Rectal smooth muscle tissue (tissue), 1 donor: ENCODE data around the gene GSTM5.

Experiments
- H3K27ac ChIP-seq: one replicate; pipeline ENCODE4 v1.7.0; 2013; ENCODE audit warnings: low read depth, low read length, inconsistent platforms
- H3K27me3 ChIP-seq: one replicate; pipeline ENCODE4 v1.7.0; 2013; ENCODE audit warnings: low read length; ENCODE audit not compliant: control insufficient read depth, insufficient read depth
- H3K36me3 ChIP-seq: one replicate; pipeline ENCODE4 v1.7.0; 2013; ENCODE audit warnings: low read length; ENCODE audit not compliant: control insufficient read depth, insufficient read depth
- H3K4me1 ChIP-seq: one replicate; pipeline ENCODE4 v1.7.0; 2013; ENCODE audit warnings: low read length; ENCODE audit not compliant: control insufficient read depth, insufficient read depth
- H3K4me3 ChIP-seq: one replicate; pipeline ENCODE4 v1.7.0; 2013; ENCODE audit warnings: low read length
- H3K9ac ChIP-seq: one replicate; pipeline ENCODE4 v1.7.0; 2013; ENCODE audit warnings: low read length

GSTM5 gene

GRCh38 chr1:109722908-109723691, 11.0 kb downstream of the GSTM5 start:
- H3K36me3 ChIP-seq, result no peaks in the 10 kb centered on the region
- H3K4me1 ChIP-seq, result peaks cover 2% of the 10 kb centered on the region
- no peak overlapping the region for H3K27ac ChIP-seq
- H3K9ac ChIP-seq, result no peak overlapping the region
- H3K4me3 ChIP-seq, result no peak overlapping the region
- H3K27me3 ChIP-seq, result no peaks in the 10 kb centered on the region

- Histone ChIP-seq H3K27me3 (no peaks in the 10 kb centered on the region), H3K36me3 (no peaks in the 10 kb centered on the region), H3K4me1 (peaks cover 2% of the 10 kb centered on the region), H3K27ac (no peak overlapping the region), H3K9ac (no peak overlapping the region), H3K4me3 (no peak overlapping the region)
Measured at GRCh38 chr1:109724933-109725332, 12.9 kb downstream of the GSTM5 start.

DNA sequence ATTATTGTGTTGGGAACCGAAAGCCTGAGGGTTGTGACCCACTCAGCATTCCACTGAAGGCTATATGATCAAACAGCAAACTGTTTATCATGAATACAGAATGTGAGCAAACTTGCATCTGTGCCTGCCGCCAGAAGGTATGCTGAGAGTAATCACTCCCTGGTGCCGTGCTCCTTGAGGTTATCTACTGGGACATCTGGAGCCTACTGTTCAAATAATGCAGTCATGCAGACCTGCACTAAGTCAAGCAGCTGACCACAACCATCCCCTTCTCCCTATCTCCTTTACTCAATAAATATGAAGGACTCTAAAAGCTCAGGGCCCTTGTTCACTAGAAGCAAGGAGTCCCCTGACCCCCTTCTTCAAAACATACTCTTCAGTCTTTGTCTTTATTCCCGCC, 13.5 kb downstream of the GSTM5 start:
- Histone ChIP-seq H3K4me3 (no peak overlapping the region), H3K27ac (no peak overlapping the region), H3K4me1 (peaks cover 2% of the 10 kb centered on the region), H3K9ac (no peak overlapping the region), H3K27me3 (no peaks in the 10 kb centered on the region), H3K36me3 (no peaks in the 10 kb centered on the region)

DNA sequence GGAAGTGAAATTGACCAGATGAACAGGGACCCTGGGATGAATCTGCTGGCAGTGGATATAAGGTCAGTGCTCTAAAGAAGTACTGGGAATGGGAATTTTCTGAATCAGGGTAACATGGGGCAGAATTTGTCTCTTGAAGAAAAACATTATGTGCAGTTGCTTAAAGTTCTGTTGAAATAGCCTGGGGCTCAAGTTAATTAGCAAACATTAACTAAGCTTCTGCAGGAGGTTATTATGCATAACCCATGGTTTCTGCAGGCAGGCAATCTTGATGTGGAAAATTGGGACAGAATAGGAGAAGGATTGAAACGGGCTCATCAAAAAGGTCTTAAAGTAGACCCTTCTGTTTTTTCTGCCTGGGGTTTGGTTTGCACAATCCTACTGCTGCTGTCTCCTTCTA, 14.0 kb downstream of the GSTM5 start:
- H3K27me3 ChIP-seq, result no peaks in the 10 kb centered on the region
- no peaks in the 10 kb centered on the region for H3K36me3 ChIP-seq
- peaks cover 2% of the 10 kb centered on the region for H3K4me1 ChIP-seq
- H3K4me3 ChIP-seq, result no peak overlapping the region
- no peak overlapping the region for H3K27ac ChIP-seq
- H3K9ac ChIP-seq, result no peak overlapping the region

GRCh38 chr1:109726728-109727373, 14.8 kb downstream of the GSTM5 start:
- Histone ChIP-seq H3K4me1 (peaks cover 2% of the 10 kb centered on the region), H3K4me3 (no peak overlapping the region), H3K9ac (no peak overlapping the region), H3K27me3 (no peaks in the 10 kb centered on the region), H3K27ac (no peak overlapping the region), H3K36me3 (no peaks in the 10 kb centered on the region)

DNA sequence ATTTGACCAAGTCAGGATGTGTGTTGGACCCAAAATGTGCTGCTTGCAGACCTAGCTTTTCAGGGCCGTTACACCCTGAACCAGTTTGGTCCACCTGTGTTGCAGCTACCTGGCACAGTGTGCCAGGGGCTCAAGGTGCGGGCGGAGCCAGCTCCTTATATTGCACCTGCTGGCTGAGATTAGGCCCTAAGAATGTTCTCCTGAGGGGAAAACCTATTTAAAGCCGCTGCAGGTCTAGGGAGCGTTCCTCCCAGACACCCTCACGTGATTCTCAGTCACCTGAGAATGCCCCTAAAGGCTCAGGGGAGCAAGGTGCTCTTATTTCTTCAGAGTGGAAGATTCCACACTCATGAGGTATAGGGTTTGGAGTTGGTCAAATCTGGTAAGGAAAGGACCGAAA, 16.8 kb downstream of the GSTM5 start:
- no peaks in the 10 kb centered on the region for H3K4me1 ChIP-seq
- H3K27me3 ChIP-seq, result no peaks in the 10 kb centered on the region
- H3K9ac ChIP-seq, result no peak overlapping the region
- H3K36me3 ChIP-seq, result peaks cover 4% of the 10 kb centered on the region
- no peak overlapping the region for H3K27ac ChIP-seq
- H3K4me3 ChIP-seq, result no peak overlapping the region

DNA sequence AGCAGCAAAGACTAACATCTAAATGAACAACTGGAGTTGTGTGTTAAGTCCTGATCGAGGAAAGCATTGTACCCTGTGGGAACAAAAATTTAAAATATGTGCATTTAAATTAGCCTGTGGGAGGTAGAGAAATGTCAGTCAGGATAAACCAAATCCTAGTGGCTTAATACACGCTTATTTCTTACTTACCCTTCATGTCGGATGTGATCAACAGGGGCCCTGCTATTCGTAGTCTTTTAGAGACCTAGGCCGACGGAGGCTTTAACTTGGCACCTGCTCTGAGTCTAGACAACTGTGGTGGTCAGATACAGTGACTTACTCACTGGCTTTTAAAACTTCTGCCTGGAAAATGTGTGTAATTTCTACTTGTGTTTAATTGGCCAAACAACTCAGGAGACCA, 18.6 kb downstream of the GSTM5 start:
- Histone ChIP-seq H3K4me1 (no peaks in the 10 kb centered on the region), H3K27ac (no peak overlapping the region), H3K9ac (no peak overlapping the region)

GRCh38 chr1:109732390-109732881, 20.4 kb downstream of the GSTM5 start:
- Histone ChIP-seq H3K4me1 (no peaks in the 10 kb centered on the region), H3K27me3 (no peaks in the 10 kb centered on the region), H3K4me3 (no peak overlapping the region), H3K36me3 (peaks cover 11% of the 10 kb centered on the region), H3K9ac (no peak overlapping the region), H3K27ac (no peak overlapping the region)

More for the DNA sequence above, 18.6 kb downstream of the GSTM5 start:
- Histone ChIP-seq H3K36me3 (peaks cover 6% of the 10 kb centered on the region), H3K27me3 (no peaks in the 10 kb centered on the region), H3K4me3 (no peak overlapping the region)

- Histone ChIP-seq H3K36me3 (peaks cover 11% of the 10 kb centered on the region), H3K27me3 (no peaks in the 10 kb centered on the region), H3K27ac (no peak overlapping the region), H3K9ac (no peak overlapping the region), H3K4me3 (no peak overlapping the region), H3K4me1 (no peaks in the 10 kb centered on the region)
Measured at GRCh38 chr1:109733236-109733870, 21.3 kb downstream of the GSTM5 start.

DNA sequence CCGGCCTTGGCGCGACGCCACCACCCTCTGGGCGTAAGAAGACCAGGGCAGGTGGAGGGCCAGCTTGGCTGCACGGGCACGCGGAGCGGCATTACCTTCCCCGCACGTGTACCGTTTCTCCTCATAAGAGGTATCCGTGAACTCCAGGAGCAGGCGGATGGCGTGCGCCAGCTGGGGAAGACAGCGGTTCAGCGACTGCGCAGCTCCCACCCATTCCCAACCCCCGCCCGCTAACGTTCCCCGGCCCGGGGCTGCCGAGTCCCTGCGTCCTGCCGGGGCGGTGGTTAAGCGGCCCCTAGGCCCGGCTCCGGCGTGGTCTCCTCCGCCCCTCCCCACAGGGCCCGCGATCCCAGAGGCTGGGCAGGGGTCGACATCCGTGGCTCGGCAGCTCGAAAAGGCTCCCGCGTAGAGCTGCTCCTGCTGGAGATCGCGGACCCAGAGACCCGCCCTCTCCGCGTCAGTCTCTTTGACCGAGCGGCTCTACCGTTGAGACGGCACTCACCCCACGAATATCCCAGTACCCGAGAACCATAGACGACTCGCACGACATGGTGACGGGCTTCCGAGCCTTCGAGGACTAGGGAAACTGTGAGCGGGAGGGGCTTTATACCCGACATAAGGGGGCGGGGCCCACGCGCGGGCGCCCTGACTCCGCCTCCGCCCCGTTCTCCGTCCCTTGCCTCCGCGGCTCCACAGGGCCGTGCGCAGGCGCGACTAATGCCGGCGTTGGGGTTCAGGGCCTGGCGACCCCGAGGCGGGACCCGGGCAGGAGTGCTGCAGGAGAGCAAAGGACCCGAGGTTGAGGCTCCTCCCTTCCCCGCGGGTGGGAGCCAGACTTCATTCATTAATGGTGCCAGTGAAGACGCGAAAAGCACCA, 27.9 kb downstream of the GSTM5 start:
- Histone ChIP-seq H3K36me3 (peaks cover 4% of the 10 kb centered on the region), H3K27ac (peak overlapping the region; percentile 83), H3K9ac (peak overlapping the region; percentile 60)

GRCh38 chr1:109740615-109741373, 28.7 kb downstream of the GSTM5 start, which contains the start of gene GSTM3:
TSS of gene GSTM3 (minus strand) at chr1:109741038. CDS start at chr1:109740287, 751 bp downstream.
- no peaks in the 10 kb centered on the region for H3K27me3 ChIP-seq
- peaks cover 4% of the 10 kb centered on the region for H3K36me3 ChIP-seq
- peaks cover 4% of the 10 kb centered on the region for H3K4me1 ChIP-seq
- H3K9ac ChIP-seq, result peak within 1 kb of the TSS; percentile 10
- peak within 1 kb of the TSS; percentile 88 for H3K4me3 ChIP-seq
- peak within 1 kb of the TSS; percentile 83 for H3K27ac ChIP-seq

More for the DNA sequence above, 27.9 kb downstream of the GSTM5 start:
- Histone ChIP-seq H3K27me3 (no peaks in the 10 kb centered on the region), H3K4me1 (peaks cover 4% of the 10 kb centered on the region), H3K4me3 (peak overlapping the region; percentile 88)
